ENCODE results near the gene CACNA1B. TPM values are rescaled to one million over a fixed set of nuclear protein-coding genes. Genes with fewer than 3 reads are reported as not detected.

CACNA1B gene
- total and polyA plus RNA-seq, 9 donors, result 0.01 to 3.8 (median 0.16) TPM; not detected in 1

GRCh38 chr9:138116521-138116920, 238.9 kb downstream of the CACNA1B start:
- no peaks in the 10 kb centered on the region for H3K4me1 ChIP-seq (ENCODE audit: insufficient read depth)
- no peaks in the 10 kb centered on the region for H3K27me3 ChIP-seq
- WGBS, 3 donors, result 66 to 90% (median 88%) methylated on average over 6 of the region's 6 CpGs
- H3K4me3 ChIP-seq, result no peak overlapping the region
- intact Hi-C loops (cut with DNase I), result no loop called here
- H3K27ac ChIP-seq, result no peak overlapping the region
- H3K9me3 ChIP-seq, result no peaks in the 10 kb centered on the region
- H3K36me3 ChIP-seq, result no peaks in the 10 kb centered on the region
- DNase-seq, result no peak
- TF ChIP-seq CTCF (IDR thresholded peaks at IDR 0.05), result no peak
- TF ChIP-seq POLR2A (IDR thresholded peaks at IDR 0.05), result no peak
- TF ChIP-seq EP300 (IDR thresholded peaks at IDR 0.05), result no peak

- no peaks in the 10 kb centered on the region for H3K4me1 ChIP-seq (ENCODE audit: insufficient read depth)
- intact Hi-C loops (cut with DNase I), result no loop called here
- no peaks in the 10 kb centered on the region for H3K9me3 ChIP-seq
- DNase-seq, result no peak
- no peaks in the 10 kb centered on the region for H3K27me3 ChIP-seq
- no peak overlapping the region for H3K27ac ChIP-seq
- no peak overlapping the region for H3K4me3 ChIP-seq
- H3K36me3 ChIP-seq, result no peaks in the 10 kb centered on the region
- TF ChIP-seq POLR2A (IDR thresholded peaks at IDR 0.05) (no peak), CTCF (IDR thresholded peaks at IDR 0.05) (no peak)
- WGBS, 3 donors, result 79 to 90% (median 82%) methylated on average over 14 of the region's 14 CpGs
These were observed 239.6 kb downstream of the CACNA1B start for GRCh38 chr9:138117101-138117750.

GRCh38 chr9:138117836-138118235, 240.3 kb downstream of the CACNA1B start:
- Histone ChIP-seq H3K27ac (no peak overlapping the region), H3K4me3 (no peak overlapping the region), H3K4me1 (ENCODE audit: insufficient read depth) (no peaks in the 10 kb centered on the region), H3K36me3 (no peaks in the 10 kb centered on the region), H3K27me3 (no peaks in the 10 kb centered on the region), H3K9me3 (no peaks in the 10 kb centered on the region)
- no peak for TF ChIP-seq CTCF (IDR thresholded peaks at IDR 0.05)
- DNase-seq, result no peak
- whole genome bisulfite sequencing, 3 donors, result 55 to 77% (median 74%) methylated on average over 3 to 6 of the region's 6 CpGs
- intact Hi-C loops (cut with DNase I), result no loop called here

- Histone ChIP-seq H3K27me3 (no peaks in the 10 kb centered on the region), H3K4me3 (no peak overlapping the region), H3K4me1 (ENCODE audit: insufficient read depth) (no peaks in the 10 kb centered on the region), H3K36me3 (no peaks in the 10 kb centered on the region), H3K27ac (no peak overlapping the region), H3K9me3 (no peaks in the 10 kb centered on the region)
- TF ChIP-seq POLR2A (IDR thresholded peaks at IDR 0.05) (no peak), EP300 (IDR thresholded peaks at IDR 0.05) (no peak), CTCF (IDR thresholded peaks at IDR 0.05) (no peak)
- intact Hi-C loops (cut with DNase I), result no loop called here
- DNase-seq, result no peak
- 89 to 92% (median 89%) methylated on average over 14 of the region's 14 CpGs for WGBS, 3 donors
These were observed 241.1 kb downstream of the CACNA1B start for GRCh38 chr9:138118601-138119071.
